HAP-1 (cell line): ENCODE data around the gene CHKB.
"Not testable (repeated sequence)": the region's sequence is repeated elsewhere in the genome, so short reads cannot be mapped to it uniquely, and the experiment has no call there.

Experiments
- DNase-seq, 2 experiments: peaks; one replicate each; pipeline ENCODE4 v3.0.0-alpha.2; 2016 to 2020; ENCODE audit warnings: low spot score in 2 of 2
- H3K27me3 ChIP-seq: fragments of 250-450 bp; sonication (Bioruptor Pico); 2 replicates; pipeline ENCODE4 v1.5.1; 2020; ENCODE audit warnings: low read depth, mild to moderate bottlenecking, moderate library complexity
- H3K36me3 ChIP-seq: fragments of 250-450 bp; sonication (Bioruptor Pico); replicated peaks from 2 replicates; pipeline ENCODE4 v1.5.1; 2020; ENCODE audit warnings: mild to moderate bottlenecking
- H3K4me1 ChIP-seq: fragments of 250-450 bp; sonication (Bioruptor Pico); 2 replicates; pipeline ENCODE4 v1.5.1; 2020; ENCODE audit warnings: mild to moderate bottlenecking
- H3K4me3 ChIP-seq: fragments of 250-450 bp; sonication (Bioruptor Pico); 2 replicates; pipeline ENCODE4 v1.5.1; 2020; ENCODE audit warnings: mild to moderate bottlenecking, moderate library complexity
- H3K9me3 ChIP-seq: fragments of 250-450 bp; sonication (Bioruptor Pico); 2 replicates; pipeline ENCODE4 v1.5.1; 2020; ENCODE audit warnings: mild to moderate bottlenecking, moderate library complexity
- in situ Hi-C: fragments of 300-500 bp; cut with MboI; formaldehyde crosslinking; loops from 3 replicates; pipeline ENCODE4 v1.14.3; 2020; ENCODE audit warnings: low sequenced_read_pairs, inconsistent platforms, mixed read lengths

Gene CHKB

DNA sequence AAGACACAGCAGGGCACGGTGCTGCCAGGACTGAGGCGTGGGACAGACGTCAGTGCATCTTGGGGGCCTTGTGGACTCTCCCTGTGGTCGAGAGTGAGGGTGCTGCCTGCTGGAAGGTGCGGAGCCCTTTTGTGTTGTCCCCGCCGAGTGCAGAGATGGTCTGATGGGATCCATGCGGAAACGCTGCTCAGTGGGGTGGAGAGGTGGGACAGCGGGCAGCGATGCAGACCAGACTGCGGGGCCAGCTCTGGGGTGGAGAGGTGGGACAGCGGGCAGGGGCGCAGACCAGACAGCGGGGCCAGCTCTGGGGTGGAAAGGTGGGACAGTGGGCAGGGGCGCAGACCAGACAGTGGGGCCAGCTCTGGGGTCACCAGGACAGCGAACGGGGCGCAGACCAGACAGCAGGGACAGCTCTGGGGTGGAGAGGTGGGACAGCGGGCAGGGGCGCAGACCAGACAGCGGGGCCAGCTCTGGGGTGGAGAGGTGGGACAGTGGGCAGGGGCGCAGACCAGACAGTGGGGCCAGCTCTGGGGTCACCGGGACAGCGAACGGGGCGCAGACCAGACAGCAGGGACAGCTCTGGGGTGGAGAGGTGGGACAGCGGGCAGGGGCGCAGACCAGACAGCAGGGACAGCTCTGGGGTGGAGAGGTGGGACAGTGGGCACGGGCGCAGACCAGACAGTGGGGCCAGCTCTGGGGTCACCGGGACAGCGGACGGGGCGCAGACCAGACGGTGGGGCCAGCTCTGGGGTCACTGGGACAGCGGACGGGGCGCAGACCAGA lies 25.6 kb upstream of the CHKB start:
- H3K4me1 ChIP-seq, H3K9me3 ChIP-seq, H3K4me3 ChIP-seq, H3K27me3 ChIP-seq, DNase-seq, in situ Hi-C loops, H3K36me3 ChIP-seq: not testable (repeated sequence)

- Histone ChIP-seq H3K27me3 (no peaks in the 10 kb centered on the region), H3K36me3 (no peaks in the 10 kb centered on the region), H3K9me3 (no peaks in the 10 kb centered on the region), H3K4me1 (no peaks in the 10 kb centered on the region), H3K4me3 (no peak overlapping the region)
- in situ Hi-C loops = no loop called here
- DNase-seq = no peak
Observed at GRCh38 chr22:50607659-50608020, 25.0 kb upstream of the CHKB start.

DNA sequence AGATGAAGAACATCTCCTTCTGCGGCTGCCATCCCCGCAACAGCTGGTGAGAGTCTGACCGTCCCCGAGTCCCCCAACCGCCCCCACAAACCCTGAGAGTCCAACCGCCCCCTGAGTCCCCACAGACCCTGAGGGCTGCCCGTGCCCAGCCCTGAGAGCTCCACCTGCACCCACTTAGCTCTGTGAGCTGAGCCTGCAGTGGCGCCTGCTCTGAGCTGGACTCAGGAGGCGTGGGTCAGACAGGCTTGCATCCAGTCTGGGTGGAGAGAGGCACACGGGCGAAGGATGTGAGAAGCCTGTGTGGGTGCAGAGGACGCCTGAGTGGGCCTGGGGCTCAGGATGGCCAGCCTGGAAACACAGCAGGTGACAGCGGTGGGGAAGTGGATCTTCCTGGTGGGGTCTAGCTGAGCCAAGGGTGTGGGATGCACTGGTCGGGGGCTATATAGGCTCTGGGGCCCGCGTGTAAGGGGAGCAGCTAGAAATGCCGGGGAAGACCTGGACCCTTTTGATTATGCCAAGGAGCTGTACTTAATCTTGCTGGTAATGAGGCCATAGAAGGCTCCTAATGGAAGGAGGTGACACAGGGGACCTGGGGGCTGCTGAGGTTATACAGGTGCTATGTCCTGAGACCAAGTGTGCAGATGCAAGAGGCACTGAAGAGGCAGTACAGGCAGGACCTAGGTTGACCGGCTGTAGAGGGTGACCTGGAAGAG lies 24.5 kb upstream of the CHKB start:
- Histone ChIP-seq H3K4me1 (no peaks in the 10 kb centered on the region), H3K27me3 (no peaks in the 10 kb centered on the region), H3K4me3 (no peak overlapping the region), H3K9me3 (no peaks in the 10 kb centered on the region), H3K36me3 (no peaks in the 10 kb centered on the region)
- no peak for DNase-seq
- in situ Hi-C loops = no loop called here

DNA sequence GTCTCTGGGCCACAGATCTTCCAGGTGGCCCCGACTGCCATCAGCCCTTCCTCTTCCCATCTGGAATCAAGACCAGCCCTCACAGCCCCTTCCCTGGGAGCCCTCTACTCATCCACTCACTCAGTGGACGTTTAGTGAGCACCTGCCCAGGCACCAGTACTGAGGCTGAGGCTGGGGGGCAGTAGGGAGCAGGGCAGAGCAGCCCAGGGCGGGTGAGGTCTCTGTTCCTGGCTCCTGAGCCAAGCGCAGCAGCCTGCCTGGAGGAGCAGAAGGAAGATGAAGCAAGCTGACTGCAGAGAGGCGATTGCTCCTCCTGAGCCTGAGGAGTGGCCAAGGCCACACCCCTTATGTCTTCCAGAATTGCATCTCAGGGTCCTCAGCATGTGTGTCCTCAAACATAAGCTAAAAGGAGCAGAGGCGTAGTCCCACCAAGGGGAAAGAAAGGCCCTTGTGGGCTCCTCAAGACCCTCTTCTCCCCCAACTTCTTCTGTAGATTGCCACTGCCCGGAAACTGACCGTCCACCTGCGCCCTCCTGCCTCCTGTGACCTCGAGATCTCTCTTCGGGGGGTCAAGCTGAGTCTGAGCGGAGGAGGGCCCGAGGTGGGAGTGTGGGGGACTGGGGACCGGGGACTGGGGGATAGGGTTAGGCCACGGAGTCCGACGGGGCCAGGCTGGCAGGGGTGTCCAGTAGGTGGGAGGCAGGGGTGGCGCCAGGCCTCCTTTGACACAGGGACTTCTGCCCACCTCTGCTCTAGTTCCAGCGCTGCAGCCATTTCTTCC lies 23.7 kb upstream of the CHKB start:
- Histone ChIP-seq H3K4me1 (peaks cover 4% of the 10 kb centered on the region; the same call in 1 of the 2 replicates), H3K9me3 (no peaks in the 10 kb centered on the region), H3K27me3 (no peaks in the 10 kb centered on the region), H3K4me3 (no peak overlapping the region), H3K36me3 (no peaks in the 10 kb centered on the region)
- DNase-seq = no peak
- in situ Hi-C loops = no loop called here

DNA sequence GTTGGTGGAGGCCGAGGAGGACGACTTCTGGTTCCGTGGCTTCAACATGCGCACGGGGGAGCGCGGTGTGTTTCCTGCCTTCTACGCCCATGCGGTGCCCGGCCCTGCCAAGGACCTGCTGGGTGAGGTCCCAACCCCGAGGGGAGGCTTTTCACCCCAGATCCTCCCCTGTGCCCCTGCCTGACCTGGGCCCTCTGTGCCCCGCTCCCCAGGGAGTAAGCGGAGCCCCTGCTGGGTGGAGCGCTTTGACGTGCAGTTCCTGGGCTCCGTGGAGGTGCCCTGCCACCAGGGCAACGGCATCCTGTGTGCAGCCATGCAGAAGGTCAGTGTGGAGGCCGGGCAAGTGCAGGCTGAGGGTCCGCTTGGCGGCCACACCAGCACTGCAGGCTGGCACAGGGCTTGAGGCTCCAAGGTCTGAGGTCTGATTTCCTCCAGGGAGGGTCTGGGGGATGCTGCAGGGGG lies 23.0 kb upstream of the CHKB start:
- no peaks in the 10 kb centered on the region for H3K27me3 ChIP-seq
- no peak for DNase-seq

GRCh38 chr22:50605002-50605612 lies 22.5 kb upstream of the CHKB start:
- in situ Hi-C loops = no loop called here
- Histone ChIP-seq H3K4me1 (peaks cover 4% of the 10 kb centered on the region; the same call in 1 of the 2 replicates), H3K9me3 (no peaks in the 10 kb centered on the region), H3K27me3 (no peaks in the 10 kb centered on the region), H3K36me3 (no peaks in the 10 kb centered on the region), H3K4me3 (no peak overlapping the region)
- DNase-seq = no peak

More for the DNA sequence above, 23.0 kb upstream of the CHKB start:
- in situ Hi-C loops = no loop called here
- no peak overlapping the region for H3K4me3 ChIP-seq
- peaks cover 4% of the 10 kb centered on the region; the same call in 1 of the 2 replicates for H3K4me1 ChIP-seq
- no peaks in the 10 kb centered on the region for H3K36me3 ChIP-seq
- no peaks in the 10 kb centered on the region for H3K9me3 ChIP-seq

DNA sequence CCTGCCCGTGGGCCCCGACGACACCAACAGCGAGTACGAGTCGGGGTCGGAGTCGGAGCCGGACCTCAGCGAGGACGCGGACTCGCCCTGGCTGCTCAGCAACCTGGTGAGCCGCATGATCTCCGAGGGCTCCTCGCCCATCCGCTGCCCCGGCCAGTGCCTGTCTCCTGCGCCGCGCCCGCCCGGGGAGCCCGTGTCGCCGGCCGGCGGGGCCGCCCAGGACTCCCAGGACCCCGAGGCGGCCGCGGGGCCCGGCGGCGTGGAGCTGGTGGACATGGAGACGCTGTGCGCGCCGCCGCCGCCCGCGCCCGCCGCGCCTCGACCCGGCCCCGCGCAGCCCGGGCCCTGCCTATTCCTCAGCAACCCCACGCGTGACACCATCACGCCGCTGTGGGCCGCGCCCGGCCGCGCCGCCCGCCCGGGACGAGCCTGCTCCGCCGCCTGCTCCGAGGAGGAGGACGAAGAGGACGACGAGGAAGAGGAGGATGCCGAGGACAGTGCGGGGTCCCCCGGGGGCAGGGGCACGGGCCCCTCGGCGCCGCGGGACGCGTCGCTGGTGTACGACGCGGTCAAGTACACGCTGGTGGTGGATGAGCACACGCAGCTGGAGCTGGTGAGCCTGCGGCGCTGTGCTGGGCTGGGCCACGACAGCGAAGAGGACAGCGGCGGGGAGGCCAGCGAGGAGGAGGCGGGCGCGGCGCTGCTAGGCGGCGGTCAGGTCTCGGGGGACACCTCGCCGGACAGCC lies 21.8 kb upstream of the CHKB start:
- no peak for DNase-seq
- no peaks in the 10 kb centered on the region for H3K36me3 ChIP-seq
- in situ Hi-C loops = no loop called here
- H3K27me3 ChIP-seq = no peaks in the 10 kb centered on the region
- no peak overlapping the region for H3K4me3 ChIP-seq
- H3K4me1 ChIP-seq = peaks cover 8% of the 10 kb centered on the region
- no peaks in the 10 kb centered on the region for H3K9me3 ChIP-seq

GRCh38 chr22:50603511-50604255 lies 21.0 kb upstream of the CHKB start:
- H3K36me3 ChIP-seq = no peaks in the 10 kb centered on the region
- no peaks in the 10 kb centered on the region for H3K27me3 ChIP-seq
- DNase-seq = no peak
- H3K4me1 ChIP-seq = peaks cover 8% of the 10 kb centered on the region
- H3K4me3 ChIP-seq = no peak overlapping the region
- in situ Hi-C loops = no loop called here
- H3K9me3 ChIP-seq = no peaks in the 10 kb centered on the region

DNA sequence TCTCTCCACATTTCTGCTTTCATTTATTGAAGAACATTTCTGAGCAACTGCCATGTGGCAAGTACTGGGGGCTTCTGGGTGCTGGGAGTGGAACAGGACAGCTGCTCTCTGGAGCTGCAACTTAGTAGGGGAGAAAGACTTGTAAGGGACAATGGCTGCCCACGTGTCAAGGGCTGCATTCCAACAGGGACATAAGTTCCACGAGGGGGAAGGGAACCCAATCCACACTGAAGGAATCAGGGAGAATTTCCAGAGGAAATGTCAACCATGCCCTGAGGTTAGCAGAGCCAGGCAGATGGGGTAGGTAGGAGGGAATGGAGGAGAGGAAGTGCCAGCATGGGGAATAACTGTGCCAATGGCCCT lies 19.7 kb upstream of the CHKB start:
- Histone ChIP-seq H3K36me3 (no peaks in the 10 kb centered on the region), H3K27me3 (no peaks in the 10 kb centered on the region), H3K4me1 (peaks cover 8% of the 10 kb centered on the region), H3K4me3 (no peak overlapping the region), H3K9me3 (no peaks in the 10 kb centered on the region)
- peak in 1 of 2 experiments; percentile 6 for DNase-seq
- in situ Hi-C loops = no loop called here

GRCh38 chr22:50601669-50602337 lies 19.2 kb upstream of the CHKB start:
- H3K9me3 ChIP-seq = no peaks in the 10 kb centered on the region
- H3K4me1 ChIP-seq = peaks cover 8% of the 10 kb centered on the region
- no peaks in the 10 kb centered on the region for H3K36me3 ChIP-seq
- peak overlapping the region; percentile 44; the same call in 1 of the 2 replicates for H3K4me3 ChIP-seq
- in situ Hi-C loops = no loop called here
- peak in 1 of 2 experiments; percentile 4 for DNase-seq
- no peaks in the 10 kb centered on the region for H3K27me3 ChIP-seq

DNA sequence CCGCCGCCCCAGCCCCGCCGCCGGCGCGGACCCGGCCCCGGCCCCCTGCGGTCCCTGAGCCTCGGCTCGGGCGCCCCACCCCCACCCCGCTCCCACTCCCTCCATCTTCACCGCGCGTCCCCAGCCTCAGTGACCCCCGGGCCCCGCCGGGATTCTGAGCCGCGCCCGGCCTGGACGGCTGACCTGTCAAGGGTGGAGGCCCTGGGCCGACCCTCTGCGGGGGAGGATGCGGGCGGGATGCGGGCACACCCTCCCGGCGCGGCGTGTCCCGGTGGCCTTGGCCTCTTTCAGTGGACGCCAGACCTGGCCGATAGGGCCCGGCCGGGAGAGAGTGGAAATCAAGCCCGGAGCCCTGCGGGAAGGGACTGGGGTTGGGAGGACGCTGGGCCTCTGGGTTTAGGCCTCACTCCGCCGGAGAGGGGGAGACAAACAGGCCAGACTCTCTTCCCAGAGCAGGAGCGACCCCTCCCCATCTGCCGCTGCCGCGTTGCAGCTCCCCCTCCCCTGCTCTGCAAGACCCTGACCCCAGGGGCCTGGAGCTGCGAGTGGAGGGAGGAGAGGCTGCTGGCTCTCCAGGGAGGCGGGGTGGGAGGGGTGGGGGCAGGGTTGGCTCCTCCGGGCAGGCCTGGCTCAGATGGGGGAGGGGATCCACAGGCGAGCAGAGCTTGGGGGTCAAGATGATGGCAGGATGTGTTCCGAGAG lies 18.5 kb upstream of the CHKB start:
- no peaks in the 10 kb centered on the region for H3K9me3 ChIP-seq
- in situ Hi-C loops = no loop called here
- peak overlapping the region; percentile 44 for H3K4me3 ChIP-seq
- no peaks in the 10 kb centered on the region for H3K36me3 ChIP-seq
- peaks cover 8% of the 10 kb centered on the region for H3K4me1 ChIP-seq
- peak in 1 of 2 experiments; percentile 39 for DNase-seq
- H3K27me3 ChIP-seq = no peaks in the 10 kb centered on the region

DNA sequence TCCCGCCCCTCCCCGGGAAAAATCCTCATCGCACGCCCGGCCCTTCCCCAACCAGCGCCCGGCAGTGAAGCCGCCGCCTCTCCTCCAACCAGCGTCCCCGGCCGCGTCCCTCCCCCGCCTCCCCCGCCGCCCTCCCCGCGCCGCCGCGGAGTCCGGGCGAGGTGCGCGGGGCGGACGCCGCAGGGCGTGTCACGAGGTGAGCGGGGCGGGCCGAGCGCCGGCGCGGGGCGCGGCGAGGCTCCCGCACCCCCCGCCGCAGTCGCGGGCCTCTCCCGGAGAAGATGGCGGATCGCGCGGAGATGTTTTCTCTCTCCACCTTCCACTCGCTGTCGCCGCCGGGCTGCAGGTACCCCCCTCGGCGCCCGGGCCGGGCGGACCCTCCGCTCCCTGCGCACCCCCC lies 17.9 kb upstream of the CHKB start, which contains the start of gene MAPK8IP2:
Gene MAPK8IP2, plus strand, starts transcription at position 256 of the 400 bp plus-strand sequence. Its CDS starts 26 bp downstream, at position 282.
- DNase-seq = peak; percentile 42 to 78

More for the DNA sequence above, 17.9 kb upstream of the CHKB start, which contains the start of gene MAPK8IP2:
- H3K27me3 ChIP-seq = no peaks in the 10 kb centered on the region
- H3K36me3 ChIP-seq = no peaks in the 10 kb centered on the region
- peak within 1 kb of the TSS; percentile 44 for H3K4me3 ChIP-seq
- H3K9me3 ChIP-seq = no peaks in the 10 kb centered on the region
- H3K4me1 ChIP-seq = peaks cover 8% of the 10 kb centered on the region
- in situ Hi-C loops = no loop called here
